Brain microvascular endothelial cell (primary cell): Measurements from ENCODE around the gene PAQR5.

ENCODE experiments used
- DNase-seq: peaks from one replicate; pipeline ENCODE4 v3.0.0-alpha.2; 2020
- H3K27ac ChIP-seq: fragments of 250-450 bp; sonication (Bioruptor Pico); 2 replicates; pipeline ENCODE4 v1.5.1; 2020; ENCODE audit warnings: mild to moderate bottlenecking, moderate library complexity
- H3K27me3 ChIP-seq: fragments of 250-450 bp; sonication (Bioruptor Pico); replicated peaks from 2 replicates; pipeline ENCODE4 v1.5.1; 2020; ENCODE audit warnings: mild to moderate bottlenecking
- H3K36me3 ChIP-seq: fragments of 250-450 bp; sonication (Bioruptor Pico); replicated peaks from 2 replicates; pipeline ENCODE4 v1.5.1; 2020; ENCODE audit warnings: mild to moderate bottlenecking
- H3K4me3 ChIP-seq: 2 replicates; pipeline ENCODE4 v1.5.1; 2011; ENCODE audit warnings: low read depth, mild to moderate bottlenecking, control low read depth, low read length, moderate library complexity
- CTCF ChIP-seq: IDR thresholded peaks from 2 replicates; pipeline ENCODE4 v1.5.1; 2011; ENCODE audit warnings: low read depth, mild to moderate bottlenecking, moderate library complexity, low read length, control low read depth, inconsistent platforms; ENCODE audit errors: missing control alignments
- in situ Hi-C: cut with HindIII; loops from 2 replicates; pipeline ENCODE4 v1.10.0; 2017; ENCODE audit warnings: low sequenced_read_pairs, low pct_ligation_motif_present

Gene PAQR5

GRCh38 chr15:69320977-69321554 is 22.4 kb downstream of the PAQR5 start:
- TF ChIP-seq CTCF: no peak
- in situ Hi-C loops: no loop called here
- H3K27ac ChIP-seq: no peak overlapping the region
- H3K36me3 ChIP-seq: no peaks in the 10 kb centered on the region
- no peak overlapping the region for H3K4me3 ChIP-seq
- no peak for DNase-seq
- no peaks in the 10 kb centered on the region for H3K27me3 ChIP-seq

- DNase-seq: no peak
- no peak overlapping the region for H3K27ac ChIP-seq
- TF ChIP-seq CTCF: no peak
- no peak overlapping the region for H3K4me3 ChIP-seq
- no peaks in the 10 kb centered on the region for H3K27me3 ChIP-seq
- no peaks in the 10 kb centered on the region for H3K36me3 ChIP-seq
- in situ Hi-C loops: no loop called here
These were observed 25.2 kb downstream of the PAQR5 start for GRCh38 chr15:69323893-69324430.

GRCh38 chr15:69324565-69324964 is 25.9 kb downstream of the PAQR5 start:
- H3K36me3 ChIP-seq: no peaks in the 10 kb centered on the region
- no peaks in the 10 kb centered on the region for H3K27me3 ChIP-seq
- in situ Hi-C loops: no loop called here
- no peak for TF ChIP-seq CTCF
- DNase-seq: no peak
- no peak overlapping the region for H3K27ac ChIP-seq
- no peak overlapping the region for H3K4me3 ChIP-seq

- no peak overlapping the region for H3K4me3 ChIP-seq
- H3K36me3 ChIP-seq: no peaks in the 10 kb centered on the region
- H3K27ac ChIP-seq: no peak overlapping the region
- no peaks in the 10 kb centered on the region for H3K27me3 ChIP-seq
- no peak for DNase-seq
- in situ Hi-C loops: no loop called here
- no peak for TF ChIP-seq CTCF
These were observed 26.8 kb downstream of the PAQR5 start for GRCh38 chr15:69325456-69325971.

GRCh38 chr15:69328080-69328479 is 29.4 kb downstream of the PAQR5 start:
- DNase-seq: no peak
- no peak overlapping the region for H3K4me3 ChIP-seq
- no peaks in the 10 kb centered on the region for H3K27me3 ChIP-seq
- no peak for TF ChIP-seq CTCF
- H3K36me3 ChIP-seq: no peaks in the 10 kb centered on the region
- in situ Hi-C loops: no loop called here
- no peak overlapping the region for H3K27ac ChIP-seq

- Histone ChIP-seq H3K36me3 (no peaks in the 10 kb centered on the region), H3K4me3 (no peak overlapping the region), H3K27ac (no peak overlapping the region), H3K27me3 (no peaks in the 10 kb centered on the region)
- TF ChIP-seq CTCF: no peak
- in situ Hi-C loops: no loop called here
- DNase-seq: no peak
These were observed 30.0 kb downstream of the PAQR5 start for GRCh38 chr15:69328739-69329138.
